HG03378 (cell line): ENCODE measurements around the gene FBXL12.
A peak's percentile ranks its signal among the peaks of the same experiment; 100 is the strongest.
"Not testable (repeated sequence)": the region's sequence is repeated elsewhere in the genome, so short reads cannot be mapped to it uniquely, and the experiment has no call there.

Source experiments
- ATAC-seq: cut with Tn5 transposase; IDR thresholded peaks from one replicate; pipeline ENCODE4 v1.9.1; 2021; ENCODE audit warnings: mild to moderate bottlenecking, moderate library complexity; ENCODE audit not compliant: unreplicated experiment

Gene FBXL12

DNA sequence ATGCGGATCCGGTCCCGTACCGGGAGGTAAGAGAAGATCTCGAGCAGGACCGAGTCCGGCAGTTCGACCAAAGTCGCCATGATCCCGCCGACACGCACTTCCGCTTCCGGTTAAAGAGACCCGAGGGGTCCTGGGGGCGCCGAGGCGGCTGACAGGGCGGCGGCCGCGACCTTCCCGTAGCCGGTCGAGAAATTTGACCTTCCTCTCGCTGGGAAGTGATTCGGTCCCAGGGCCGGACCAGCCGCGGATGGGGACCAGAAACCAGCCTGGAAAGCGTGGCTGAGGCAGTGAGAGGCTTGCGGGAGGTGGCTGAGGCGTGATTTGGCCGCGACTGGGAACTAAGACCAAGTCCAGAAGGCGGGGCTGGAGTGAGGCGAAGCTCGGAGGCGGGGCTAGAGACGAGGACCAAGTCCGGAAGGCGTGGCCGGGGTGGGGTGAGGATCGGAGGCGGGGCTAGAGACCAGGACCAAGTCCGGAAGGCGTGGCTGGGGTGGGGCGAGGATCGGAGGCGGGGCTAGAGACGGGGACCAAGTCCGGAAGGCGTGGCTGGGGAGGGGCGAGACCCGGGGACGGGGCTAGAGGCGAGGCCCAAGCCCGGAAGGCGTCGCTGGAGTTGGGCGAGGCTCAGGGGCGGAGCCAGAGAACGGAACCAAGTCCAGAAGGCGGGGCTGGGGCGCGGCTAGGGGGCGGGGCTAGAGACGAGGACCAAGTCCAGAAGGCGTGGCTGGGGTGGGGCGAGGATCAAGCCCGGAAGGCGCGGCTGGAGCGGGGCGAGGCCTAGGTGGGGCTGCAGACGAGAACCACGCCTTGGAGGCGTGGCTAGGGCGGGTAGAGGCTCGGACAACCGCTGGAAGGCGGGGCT is at the start of gene FBXL12:
TSS of gene FBXL12 (minus strand) at position 346 of the 862 bp plus-strand sequence. CDS start at position 80, 266 bp downstream.
- ATAC-seq: peak; percentile 63

- no peak for ATAC-seq
These were observed 47.0 kb upstream of the FBXL12 start for GRCh38 chr19:9865732-9866501.

DNA sequence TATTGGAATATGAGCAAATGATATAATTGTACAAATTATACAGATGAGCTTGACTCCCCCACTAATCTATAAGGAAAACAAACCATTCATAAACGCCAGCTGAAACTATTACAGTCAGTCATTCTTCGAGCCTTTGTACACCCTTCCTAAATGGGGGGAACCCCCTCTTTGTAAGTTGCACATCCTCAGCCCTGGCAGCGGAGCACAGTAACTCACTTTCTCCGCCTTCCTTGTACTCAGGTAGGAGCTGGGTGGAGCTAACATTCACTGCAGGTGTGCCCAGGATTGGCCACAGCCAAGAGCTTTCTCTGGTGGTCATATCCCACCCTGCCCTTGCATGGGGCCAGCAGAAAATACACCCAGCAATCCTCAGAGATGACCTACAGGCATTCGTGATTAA is 44.9 kb upstream of the FBXL12 start:
- ATAC-seq: no peak

GRCh38 chr19:9862938-9863337 is 44.1 kb upstream of the FBXL12 start:
- no peak for ATAC-seq

GRCh38 chr19:9861503-9861902 is 42.6 kb upstream of the FBXL12 start:
- no peak for ATAC-seq

DNA sequence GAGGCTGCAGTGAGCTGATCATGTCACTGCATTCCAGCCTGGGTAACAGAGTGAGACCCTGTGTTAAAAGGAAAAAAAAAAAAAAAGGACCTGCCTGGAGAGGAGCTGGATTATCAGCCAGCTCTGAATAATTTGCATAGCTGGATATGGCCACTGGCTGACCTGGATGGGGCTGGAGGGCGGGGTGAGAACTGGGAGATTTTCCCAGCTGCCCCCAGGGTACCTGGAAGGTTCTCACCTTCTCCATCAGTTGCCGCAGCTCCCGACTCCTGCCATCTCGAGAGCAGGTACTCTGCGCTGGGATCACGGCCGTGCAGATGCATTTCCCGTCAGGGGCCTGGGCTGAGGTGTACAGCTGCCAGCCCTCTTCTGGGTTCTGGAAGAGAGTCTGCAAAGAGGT is 41.5 kb upstream of the FBXL12 start:
- ATAC-seq: no peak

DNA sequence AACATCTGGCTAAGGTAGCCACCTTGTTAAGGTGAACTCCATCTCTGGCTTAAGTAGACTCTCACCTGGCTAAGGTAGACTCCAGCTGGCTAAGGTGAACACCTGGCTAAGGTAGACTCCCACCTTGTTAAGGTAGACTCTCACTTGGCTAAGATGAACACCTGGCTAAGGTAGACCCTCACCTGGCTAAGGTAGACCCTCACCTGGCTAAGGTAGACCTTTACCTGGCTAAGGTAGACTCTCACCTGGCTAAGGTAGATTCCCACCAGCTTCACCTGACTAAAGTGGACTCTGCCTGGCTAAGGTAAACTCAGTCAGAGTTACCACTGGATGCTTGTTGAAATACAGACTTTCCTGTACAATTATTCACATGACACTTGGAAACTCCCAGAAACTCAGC is 39.9 kb upstream of the FBXL12 start:
- ATAC-seq: no peak

GRCh38 chr19:9857920-9858746 is 39.3 kb upstream of the FBXL12 start:
- ATAC-seq: no peak

- no peak for ATAC-seq
These were observed 38.3 kb upstream of the FBXL12 start for GRCh38 chr19:9857076-9857721.

- ATAC-seq: no peak
These were observed 37.7 kb upstream of the FBXL12 start for GRCh38 chr19:9856609-9857008.

- no peak for ATAC-seq
These were observed 35.5 kb upstream of the FBXL12 start for GRCh38 chr19:9854282-9854846.

DNA sequence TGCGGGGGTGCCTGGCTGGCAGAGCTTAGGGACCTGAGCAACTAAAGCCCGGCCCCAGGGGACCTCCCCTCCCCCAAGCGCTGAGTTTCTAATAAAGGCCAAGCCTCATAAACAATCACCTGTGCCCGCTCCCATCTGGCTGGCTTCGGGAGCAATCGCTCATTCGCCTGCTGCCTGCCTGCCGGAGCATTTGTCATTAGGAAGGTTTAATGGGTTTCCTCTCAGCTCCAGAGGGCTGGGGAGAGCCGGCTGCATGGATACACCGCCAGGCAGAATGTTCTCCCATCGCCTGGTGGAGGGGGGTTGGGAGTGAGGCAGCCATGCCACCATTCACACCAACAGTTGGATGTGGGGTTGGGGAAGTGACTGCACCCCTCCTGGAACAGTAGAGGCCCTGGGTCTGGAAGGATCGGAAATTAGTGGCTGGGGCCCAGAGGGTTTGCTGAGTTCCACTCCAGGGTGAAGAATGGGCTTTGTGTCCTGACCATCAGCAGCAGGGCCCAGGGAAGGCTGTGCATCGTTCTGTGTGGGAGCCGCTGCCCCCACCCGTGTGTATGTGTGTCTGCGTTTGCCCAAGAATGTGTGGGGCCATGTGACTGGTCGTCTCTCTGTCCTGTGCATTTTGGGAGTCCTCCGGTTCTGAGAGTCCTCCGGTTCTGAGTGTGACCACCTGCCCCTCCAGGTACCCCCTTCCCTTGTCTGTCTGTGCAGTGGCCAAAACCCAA is 31.5 kb upstream of the FBXL12 start:
- no peak for ATAC-seq

DNA sequence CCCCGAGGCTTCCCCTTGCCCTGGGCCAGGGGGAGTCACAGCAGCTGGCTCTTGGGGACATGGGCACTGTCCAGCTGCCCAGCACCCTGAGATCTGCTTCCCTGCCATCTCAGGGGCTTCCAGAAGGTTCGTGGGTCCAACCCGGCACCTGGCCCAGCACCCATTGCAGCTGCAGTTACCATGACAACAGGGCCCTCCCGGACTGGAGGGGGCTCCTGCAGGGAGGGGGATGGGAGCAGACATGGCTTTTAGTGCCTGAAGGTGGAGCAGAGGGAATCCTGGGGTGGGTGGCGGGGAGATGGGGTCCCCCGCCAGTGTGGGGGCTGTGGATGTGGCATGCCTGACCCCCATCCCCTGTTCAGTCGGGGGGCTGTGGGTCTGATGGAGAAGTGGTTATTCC is 30.9 kb upstream of the FBXL12 start:
- ATAC-seq: no peak

GRCh38 chr19:9848762-9849161 is 29.9 kb upstream of the FBXL12 start:
- no peak for ATAC-seq

DNA sequence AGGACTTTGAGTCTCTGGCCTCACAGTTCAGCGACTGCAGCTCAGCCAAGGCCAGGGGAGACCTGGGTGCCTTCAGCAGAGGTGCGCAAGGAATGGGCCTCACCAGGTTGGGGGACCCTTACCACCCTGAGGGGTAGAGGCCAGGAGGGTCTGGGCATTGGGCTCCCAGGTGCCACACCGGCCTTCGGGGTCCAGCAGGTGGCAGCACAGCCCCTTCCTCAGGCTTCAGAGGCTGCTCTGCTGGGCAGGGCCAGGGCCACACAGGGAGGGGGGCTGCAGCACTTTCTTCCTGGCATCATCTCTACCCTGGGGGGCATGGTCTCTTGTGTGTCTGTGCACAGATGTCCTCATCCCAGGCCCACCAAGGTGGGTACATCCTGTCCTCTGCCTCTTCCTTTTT is 29.2 kb upstream of the FBXL12 start:
- ATAC-seq: no peak

GRCh38 chr19:9847087-9847671 is 28.3 kb upstream of the FBXL12 start:
- no peak for ATAC-seq

DNA sequence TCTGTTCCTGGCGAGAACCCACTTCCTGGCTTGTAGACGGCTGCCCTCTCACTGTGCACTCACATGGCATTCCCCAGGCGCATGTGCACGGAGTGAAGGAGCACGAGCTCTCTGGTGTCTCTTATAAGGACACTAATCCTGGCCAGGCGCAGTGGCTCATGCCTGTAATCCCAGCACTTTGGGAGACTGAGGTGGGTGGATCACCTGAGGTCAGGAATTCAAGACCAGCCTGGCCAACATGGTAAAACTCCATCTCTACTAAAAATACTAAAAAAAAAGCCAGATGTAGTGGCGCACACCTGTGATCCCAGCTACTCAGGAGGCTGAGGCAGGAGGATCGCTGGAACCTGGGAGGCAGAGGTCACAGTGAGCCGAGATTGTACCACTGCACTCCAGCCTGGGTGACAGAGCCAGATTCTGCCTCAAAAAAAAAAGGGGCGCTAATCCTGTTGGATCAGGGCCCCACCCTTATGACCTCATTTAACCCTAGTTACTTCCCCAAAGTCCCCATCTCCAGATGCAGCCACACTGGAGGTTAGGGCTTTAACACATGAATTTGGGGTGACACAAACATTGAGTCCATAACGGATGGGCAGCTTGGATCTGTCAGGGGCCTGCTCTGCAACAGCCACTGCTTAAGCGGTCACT is 24.9 kb upstream of the FBXL12 start:
- not testable (repeated sequence) for ATAC-seq

DNA sequence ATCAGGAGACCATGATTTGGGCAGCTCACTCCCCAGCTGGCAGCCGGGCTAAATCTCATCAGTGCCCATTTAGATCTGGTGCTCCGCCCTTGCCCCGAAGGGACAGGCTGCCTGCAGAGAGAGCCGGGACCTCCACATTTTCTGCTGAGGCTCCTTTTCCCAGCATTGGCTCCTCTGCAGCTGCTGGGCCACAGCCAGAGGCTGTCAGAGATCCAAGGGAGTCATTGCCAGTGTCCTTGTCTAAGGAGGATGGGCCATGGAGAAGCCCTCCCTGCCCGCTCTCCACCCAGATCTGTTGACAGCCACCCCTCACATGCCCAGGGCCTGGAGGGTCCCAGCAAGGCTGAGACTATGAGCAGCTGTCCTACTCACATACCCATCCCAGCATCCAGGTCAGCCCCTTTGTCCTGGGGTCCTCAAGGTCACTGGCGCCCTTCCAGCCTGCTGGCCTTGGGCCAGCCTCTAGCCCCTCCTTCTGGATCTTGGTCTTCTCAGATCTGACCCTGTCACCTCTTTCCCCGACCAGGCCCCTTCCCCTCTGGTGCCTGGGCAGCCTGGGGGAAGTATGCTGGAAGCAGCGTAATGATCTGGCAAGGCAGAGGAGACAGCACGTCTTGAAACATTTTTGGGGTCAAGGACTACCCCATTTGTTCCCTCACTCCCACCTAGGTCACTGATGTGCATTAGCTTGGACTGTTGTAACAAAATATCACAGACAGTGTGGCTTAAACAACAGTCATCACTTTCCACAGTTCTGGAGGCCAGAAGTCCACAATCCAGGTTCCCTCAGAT is 24.2 kb upstream of the FBXL12 start:
- no peak for ATAC-seq
